Suprapubic skin (tissue), 3 donors: Measurements from ENCODE around the gene REC114.
"Not testable (repeated sequence)": the region's sequence is repeated elsewhere in the genome, so short reads cannot be mapped to it uniquely, and the experiment has no call there.

Source experiments
- CTCF ChIP-seq, 2 donors: fragments of 200-600 bp in 1 of 2; fragments of 450-650 bp in 1 of 2; sonication (generic) in 1 of 2; IDR thresholded peaks; one replicate each; pipeline ENCODE4 v1.5.1; 2016 to 2019; ENCODE audit warnings: antibody characterized with exemption in 2 of 2, mild to moderate bottlenecking in 1 of 2, moderate library complexity in 1 of 2
- EP300 ChIP-seq: sonication (generic); formaldehyde crosslinking; IDR thresholded peaks from one replicate; pipeline ENCODE4 v1.6.1; 2017; ENCODE audit warnings: antibody characterized with exemption
- POLR2A ChIP-seq, 2 donors: fragments of 450-650 bp; IDR thresholded peaks; one replicate each; pipeline ENCODE4 v1.6.1; 2017; ENCODE audit warnings: antibody characterized with exemption in 2 of 2, mild to moderate bottlenecking in 2 of 2, moderate library complexity in 2 of 2

- not testable (repeated sequence) for TF ChIP-seq EP300; CTCF (IDR thresholded peaks at IDR 0.05); POLR2A (IDR thresholded peaks at IDR 0.05)
Measured at GRCh38 chr15:73448158-73448758, 5.3 kb downstream of the REC114 start.
